GM12864 (cell line): ENCODE measurements around the gene VGLL4.

Source experiments
- DNase-seq: peaks from one replicate; pipeline ENCODE4 v3.0.0-alpha.2; 2011; ENCODE audit warnings: low read depth
- H3K4me3 ChIP-seq: 2 replicates; pipeline ENCODE4 v1.5.1; 2011; ENCODE audit warnings: mild to moderate bottlenecking, low read depth, low read length, control low read depth
- TF ChIP-seq, protein P1 (sequence below): IDR thresholded peaks from 2 replicates; pipeline ENCODE4 v1.5.1; 2011; ENCODE audit warnings: low read depth, mild to moderate bottlenecking, moderate library complexity, low read length, control low read depth, inconsistent platforms; ENCODE audit errors: missing control alignments

The VGLL4 gene

DNA sequence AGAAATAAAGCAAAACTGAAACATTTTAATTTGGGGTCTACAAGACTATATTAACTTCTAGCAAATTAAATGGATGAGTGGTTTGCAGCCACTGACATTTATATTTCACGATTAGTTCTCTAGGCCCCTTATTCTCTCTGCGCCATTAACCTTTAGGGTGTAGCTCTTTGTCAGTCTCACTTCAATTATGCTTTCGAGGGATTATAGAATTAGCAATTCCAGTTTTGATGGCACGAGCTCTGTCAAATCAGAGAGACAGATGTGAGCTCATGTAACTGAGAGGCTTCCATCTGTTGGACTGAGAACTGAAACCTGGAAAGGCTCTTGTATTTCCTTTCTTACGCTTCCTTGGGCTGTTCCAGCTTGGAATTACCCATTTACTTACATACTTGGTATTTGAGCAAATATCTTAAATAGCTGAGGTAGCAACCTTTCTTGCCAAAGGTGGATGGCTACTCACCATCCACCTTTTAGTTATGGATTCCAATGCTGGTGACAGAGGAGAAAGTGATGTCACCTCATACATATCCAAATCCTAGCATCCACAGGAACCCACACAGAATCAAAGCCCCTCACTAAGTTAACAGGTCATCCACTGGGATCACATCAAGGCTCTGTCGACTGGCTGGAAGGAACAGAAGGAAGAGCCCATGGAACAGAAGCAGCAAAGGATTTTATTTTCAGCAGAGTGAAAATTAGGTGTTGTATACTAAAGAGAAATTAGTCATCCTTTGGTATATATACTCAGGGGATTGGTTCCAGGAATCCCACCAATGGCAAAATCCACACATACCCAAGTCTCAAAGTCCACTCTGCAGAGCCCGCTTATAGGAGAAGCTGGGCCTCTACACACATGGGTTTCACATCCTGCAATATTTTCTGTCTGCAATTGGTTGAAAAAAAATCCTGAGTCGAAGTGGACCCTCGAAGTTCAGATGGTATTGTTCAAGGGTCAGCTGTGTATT lies 20.8 kb downstream of the VGLL4 start:
- no peak overlapping the region for H3K4me3 ChIP-seq
- TF ChIP-seq, protein P1, sequence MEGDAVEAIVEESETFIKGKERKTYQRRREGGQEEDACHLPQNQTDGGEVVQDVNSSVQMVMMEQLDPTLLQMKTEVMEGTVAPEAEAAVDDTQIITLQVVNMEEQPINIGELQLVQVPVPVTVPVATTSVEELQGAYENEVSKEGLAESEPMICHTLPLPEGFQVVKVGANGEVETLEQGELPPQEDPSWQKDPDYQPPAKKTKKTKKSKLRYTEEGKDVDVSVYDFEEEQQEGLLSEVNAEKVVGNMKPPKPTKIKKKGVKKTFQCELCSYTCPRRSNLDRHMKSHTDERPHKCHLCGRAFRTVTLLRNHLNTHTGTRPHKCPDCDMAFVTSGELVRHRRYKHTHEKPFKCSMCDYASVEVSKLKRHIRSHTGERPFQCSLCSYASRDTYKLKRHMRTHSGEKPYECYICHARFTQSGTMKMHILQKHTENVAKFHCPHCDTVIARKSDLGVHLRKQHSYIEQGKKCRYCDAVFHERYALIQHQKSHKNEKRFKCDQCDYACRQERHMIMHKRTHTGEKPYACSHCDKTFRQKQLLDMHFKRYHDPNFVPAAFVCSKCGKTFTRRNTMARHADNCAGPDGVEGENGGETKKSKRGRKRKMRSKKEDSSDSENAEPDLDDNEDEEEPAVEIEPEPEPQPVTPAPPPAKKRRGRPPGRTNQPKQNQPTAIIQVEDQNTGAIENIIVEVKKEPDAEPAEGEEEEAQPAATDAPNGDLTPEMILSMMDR = no peak
- no peak for DNase-seq

DNA sequence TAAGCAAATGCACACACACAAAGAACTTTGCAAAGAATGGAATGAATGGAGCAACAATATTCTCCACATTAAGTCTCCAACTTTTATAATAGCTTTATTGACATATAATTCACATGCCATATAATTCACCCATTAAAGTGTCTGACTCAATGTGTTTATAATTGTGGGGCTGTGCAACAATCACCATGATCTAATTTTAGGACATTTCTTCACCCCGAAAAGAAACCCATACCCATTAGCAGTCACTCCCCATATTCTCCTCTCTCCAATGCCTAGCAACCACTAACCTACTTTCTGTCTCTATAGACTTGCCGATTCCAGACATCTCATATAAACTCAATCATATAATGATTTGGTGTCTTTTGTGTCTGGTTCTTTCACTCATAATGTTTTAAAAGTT lies 22.6 kb downstream of the VGLL4 start:
- TF ChIP-seq, protein P1 = no peak
- DNase-seq = no peak
- H3K4me3 ChIP-seq = no peak overlapping the region

DNA sequence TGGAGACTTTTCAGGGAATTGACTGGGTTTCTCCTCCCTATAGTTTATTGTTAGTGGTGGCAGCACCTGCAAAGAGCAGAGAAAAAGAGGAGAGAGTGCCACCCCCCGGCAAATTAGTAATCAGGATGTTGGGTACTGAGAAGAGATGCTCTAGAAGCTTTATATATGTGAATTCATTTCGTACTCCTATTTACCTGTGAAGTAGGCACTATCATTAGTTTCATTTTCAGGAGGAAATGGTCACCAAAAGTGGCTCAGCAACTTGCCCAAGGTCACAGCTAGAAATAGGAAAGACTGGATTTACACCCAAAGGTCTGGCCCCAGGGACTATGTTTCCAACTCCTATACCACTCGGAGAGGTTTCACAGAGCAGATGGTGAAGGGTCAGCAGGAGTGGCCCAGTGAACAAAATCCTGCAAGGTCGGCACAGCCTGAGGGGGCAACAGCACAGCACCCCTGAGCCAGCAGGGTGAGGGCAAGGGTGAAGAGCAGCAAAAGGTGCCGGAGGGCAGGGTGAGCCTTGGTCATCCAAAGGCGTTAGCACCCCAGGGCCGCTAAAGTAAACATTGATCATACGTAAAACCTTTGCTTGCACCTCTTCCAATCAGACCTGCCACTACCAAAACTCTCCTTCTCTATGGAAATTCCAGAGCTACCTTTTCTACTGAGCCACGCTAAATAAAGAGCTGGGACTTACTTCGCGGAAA lies 23.6 kb downstream of the VGLL4 start:
- DNase-seq = no peak
- TF ChIP-seq, protein P1 = no peak
- H3K4me3 ChIP-seq = no peak overlapping the region

DNA sequence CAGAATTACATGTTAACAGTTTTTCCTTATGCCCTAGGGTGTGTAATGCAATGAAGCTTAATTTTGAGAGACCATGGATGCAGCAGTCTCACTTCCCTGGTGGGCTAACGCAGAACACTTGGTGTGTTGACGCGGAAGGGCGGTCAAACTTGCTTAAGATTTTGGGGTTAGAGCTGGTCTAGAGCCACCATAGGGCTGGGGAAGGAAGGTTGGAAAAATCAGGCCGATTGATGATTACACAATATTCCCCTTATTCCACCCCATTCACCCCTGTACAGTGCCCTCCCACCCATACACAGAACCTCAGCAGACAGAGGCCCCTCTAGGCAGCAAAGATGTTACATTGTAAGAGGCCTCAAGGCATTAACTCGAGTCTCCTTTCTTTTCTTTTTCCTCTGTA lies 24.3 kb downstream of the VGLL4 start:
- no peak for DNase-seq

DNA sequence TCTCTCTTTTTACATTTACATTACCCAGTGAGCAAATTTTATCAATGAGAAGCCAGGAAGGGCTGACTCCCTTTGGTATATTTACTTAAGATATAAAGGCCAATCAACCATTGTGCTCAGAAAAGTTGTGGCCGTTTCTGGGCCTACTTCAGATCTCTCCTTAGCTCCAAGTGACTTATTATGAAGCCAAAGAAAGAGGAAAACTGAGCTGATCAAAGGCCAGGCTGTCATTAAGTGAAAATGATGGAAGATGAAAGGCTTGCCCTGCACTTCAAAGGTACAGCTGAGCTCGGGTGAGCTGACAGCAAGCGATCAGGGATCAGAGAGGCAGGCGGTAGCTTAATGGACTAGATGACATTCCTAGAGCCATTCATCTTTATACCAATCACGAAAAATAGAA lies 24.8 kb downstream of the VGLL4 start:
- no peak for DNase-seq
- H3K4me3 ChIP-seq = no peak overlapping the region
- TF ChIP-seq, protein P1 = no peak

More for the DNA sequence above, 24.3 kb downstream of the VGLL4 start:
- H3K4me3 ChIP-seq = no peak overlapping the region
- TF ChIP-seq, protein P1 = no peak

DNA sequence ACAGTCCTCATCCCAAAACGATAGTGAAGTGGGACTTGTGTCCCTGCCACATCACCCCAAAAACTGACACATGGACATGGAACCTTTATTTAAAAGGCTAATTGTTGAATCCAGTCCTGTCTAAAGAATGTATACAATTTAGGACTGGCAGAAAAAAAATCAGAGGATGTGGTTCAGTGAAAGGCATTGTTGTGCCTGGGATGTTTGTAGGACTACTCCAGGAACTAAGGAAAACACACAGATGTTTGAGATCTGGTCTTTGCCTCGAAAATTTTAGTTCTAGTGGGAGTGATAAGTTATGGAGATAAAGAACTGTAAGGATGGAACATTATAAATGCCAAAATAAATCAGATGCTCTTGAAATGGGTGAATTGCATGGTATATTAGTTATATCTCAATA lies 27.2 kb downstream of the VGLL4 start:
- DNase-seq = no peak
- no peak overlapping the region for H3K4me3 ChIP-seq
- TF ChIP-seq, protein P1 = no peak
